Mesenchymal stem cell (in vitro differentiated cells and primary cell): ENCODE measurements around the gene SIRT7.

Experiments used
- DNase-seq: peaks from one replicate; pipeline ENCODE4 v3.0.0-alpha.2; 2013
- H2AFZ ChIP-seq: one replicate; pipeline ENCODE4 v1.6.1; 2013; ENCODE audit warnings: low read depth, mild to moderate bottlenecking, control low read depth, inconsistent platforms, low read length, moderate library complexity
- H2AK5ac ChIP-seq: 2 replicates; pipeline ENCODE4 v1.6.1; 2013; ENCODE audit warnings: low read length, moderate library complexity, mild to moderate bottlenecking, inconsistent platforms; ENCODE audit not compliant: severe bottlenecking
- H2BK120ac ChIP-seq: one replicate; pipeline ENCODE4 v1.6.1; 2013; ENCODE audit warnings: low read depth, mild to moderate bottlenecking, inconsistent platforms, low read length, moderate library complexity
- H2BK12ac ChIP-seq, 2 experiments: one replicate each; pipeline ENCODE4 v1.6.1; 2013; ENCODE audit warnings: inconsistent platforms in 2 of 2, low read length in 2 of 2, mild to moderate bottlenecking in 2 of 2, moderate library complexity in 2 of 2, control low read depth in 1 of 2
- H2BK15ac ChIP-seq: one replicate; pipeline ENCODE4 v1.6.1; 2013; ENCODE audit warnings: mild to moderate bottlenecking, low read depth, inconsistent platforms; ENCODE audit not compliant: poor library complexity, severe bottlenecking
- H2BK5ac ChIP-seq: 2 replicates; pipeline ENCODE4 v1.6.1; 2013; ENCODE audit warnings: low read depth, mild to moderate bottlenecking, low read length, control low read depth, inconsistent platforms; ENCODE audit not compliant: poor library complexity, severe bottlenecking
- H3K14ac ChIP-seq, 2 experiments: one replicate each; pipeline ENCODE4 v1.6.1; 2013; ENCODE audit warnings: inconsistent platforms in 2 of 2, low read length in 2 of 2, control low read depth in 1 of 2, mild to moderate bottlenecking in 1 of 2, moderate library complexity in 1 of 2
- H3K18ac ChIP-seq, 2 experiments: one replicate each; pipeline ENCODE4 v1.6.1; 2013; ENCODE audit warnings: inconsistent platforms in 2 of 2, low read length in 2 of 2, control low read depth in 1 of 2, low read depth in 1 of 2, mild to moderate bottlenecking in 1 of 2
- H3K23ac ChIP-seq, 2 experiments: one replicate each; pipeline ENCODE4 v1.6.1; 2013; ENCODE audit warnings: inconsistent platforms in 2 of 2, low read length in 2 of 2, mild to moderate bottlenecking in 2 of 2, moderate library complexity in 2 of 2, control low read depth in 1 of 2
- H3K27ac ChIP-seq: 2 replicates; pipeline ENCODE4 v1.5.1; 2013; ENCODE audit warnings: mild to moderate bottlenecking, moderate library complexity, low read length, control low read depth, inconsistent platforms; ENCODE audit not compliant: poor library complexity, severe bottlenecking
- H3K27me3 ChIP-seq, 2 experiments: 2 replicates each; pipeline versions ENCODE4 v1.6.1 to v1.7.0; 2013; ENCODE audit warnings: low read length in 2 of 2, mild to moderate bottlenecking in 2 of 2, moderate library complexity in 2 of 2, control low read depth in 1 of 2, inconsistent platforms in 1 of 2; ENCODE audit not compliant: control insufficient read depth in 1 of 2, insufficient read depth in 1 of 2
- H3K36me3 ChIP-seq, 2 experiments: 2 replicates each; pipeline versions ENCODE4 v1.6.1 to v1.7.0; 2013; ENCODE audit warnings: low read length in 2 of 2, control low read depth in 1 of 2, inconsistent platforms in 1 of 2, low read depth in 1 of 2, mild to moderate bottlenecking in 1 of 2; ENCODE audit not compliant: insufficient read depth in 2 of 2, control insufficient read depth in 1 of 2
- H3K4ac ChIP-seq, 2 experiments: one replicate each; pipeline ENCODE4 v1.6.1; 2013; ENCODE audit warnings: inconsistent platforms in 2 of 2, low read length in 2 of 2, mild to moderate bottlenecking in 2 of 2, moderate library complexity in 2 of 2, control low read depth in 1 of 2, low read depth in 1 of 2
- H3K4me1 ChIP-seq: 2 replicates; pipeline ENCODE4 v1.6.1; 2013; ENCODE audit warnings: low read depth, low read length, control low read depth; ENCODE audit not compliant: control insufficient read depth, insufficient read depth
- H3K4me2 ChIP-seq: 2 replicates; pipeline ENCODE4 v1.6.1; 2013; ENCODE audit warnings: low read length, mild to moderate bottlenecking, inconsistent platforms; ENCODE audit not compliant: poor library complexity, severe bottlenecking
- H3K4me3 ChIP-seq, 2 experiments: 2 replicates each; pipeline versions ENCODE4 v1.5.1 to v1.7.0; 2013; ENCODE audit warnings: low read length in 2 of 2, mild to moderate bottlenecking in 2 of 2, control low read depth in 1 of 2, low read depth in 1 of 2; ENCODE audit not compliant: insufficient read depth in 1 of 2
- H3K79me1 ChIP-seq: replicated peaks from 2 replicates; pipeline ENCODE4 v1.6.1; 2013; ENCODE audit warnings: mild to moderate bottlenecking, control low read depth, low read length, inconsistent platforms; ENCODE audit not compliant: poor library complexity, severe bottlenecking
- H3K9ac ChIP-seq: 2 replicates; pipeline ENCODE4 v1.7.0; 2013; ENCODE audit warnings: mild to moderate bottlenecking, low read length, moderate library complexity
- H3K9me3 ChIP-seq: 2 replicates; pipeline ENCODE4 v1.7.0; 2013; ENCODE audit warnings: mild to moderate bottlenecking, low read length; ENCODE audit not compliant: control insufficient read depth
- H4K8ac ChIP-seq: one replicate; pipeline ENCODE4 v1.6.1; 2013; ENCODE audit warnings: inconsistent platforms, mild to moderate bottlenecking, low read length, moderate library complexity
- H4K91ac ChIP-seq: one replicate; pipeline ENCODE4 v1.6.1; 2013; ENCODE audit warnings: mild to moderate bottlenecking, low read length, inconsistent platforms
- WGBS: methylation state at CpG from one replicate; pipeline ENCODE4 v1.1.7; 2013; ENCODE audit warnings: mixed read lengths; 5-methylcytosine and 5-hydroxymethylcytosine counted together

Gene SIRT7

GRCh38 chr17:81901167-81902022 is 16.6 kb downstream of the SIRT7 start:
- peaks cover 49 to 67% of the 10 kb centered on the region in 2 experiments for H3K36me3 ChIP-seq
- H3K14ac ChIP-seq: peak overlapping the region in 1 of 2 experiments; percentile 62
- no peak overlapping the region for H2AK5ac ChIP-seq
- H3K4me1 ChIP-seq: peaks cover 42% of the 10 kb centered on the region
- H2BK12ac ChIP-seq: no peak overlapping the region
- H2BK15ac ChIP-seq: no peak overlapping the region
- no peak overlapping the region for H2BK5ac ChIP-seq
- H3K79me1 ChIP-seq: peaks cover 18% of the 10 kb centered on the region
- peak overlapping the region in 1 of 2 experiments; percentile 50 for H3K4ac ChIP-seq
- no peak overlapping the region for H3K27ac ChIP-seq
- H4K91ac ChIP-seq: peak overlapping the region; percentile 30
- H2AFZ ChIP-seq: no peak overlapping the region
- no peak overlapping the region for H3K9ac ChIP-seq
- H3K9me3 ChIP-seq: no peaks in the 10 kb centered on the region
- H4K8ac ChIP-seq: no peak overlapping the region
- H3K27me3 ChIP-seq: peaks cover 0 to 8% of the 10 kb centered on the region in 2 experiments
- H3K18ac ChIP-seq: peak overlapping the region; percentile 48 to 67
- WGBS: 66% methylated on average over 21 of the region's 21 CpGs
- DNase-seq: no peak
- peak overlapping the region in 1 of 2 experiments; percentile 49 for H3K23ac ChIP-seq
- no peak overlapping the region for H2BK120ac ChIP-seq
- H3K4me3 ChIP-seq: peak overlapping the region; percentile 15 to 58
- H3K4me2 ChIP-seq: peak overlapping the region; percentile 70

- H3K9ac ChIP-seq: no peak overlapping the region
- H4K91ac ChIP-seq: no peak overlapping the region
- no peak overlapping the region for H3K14ac ChIP-seq
These were observed 17.7 kb downstream of the SIRT7 start for GRCh38 chr17:81900181-81900820.

GRCh38 chr17:81899514-81900166 is 18.3 kb downstream of the SIRT7 start:
- Histone ChIP-seq H3K36me3 (peaks cover 59 to 61% of the 10 kb centered on the region in 2 experiments), H4K8ac (no peak overlapping the region), H3K4me2 (no peak overlapping the region), H3K27me3 (peaks cover 0 to 8% of the 10 kb centered on the region in 2 experiments), H3K18ac (no peak overlapping the region), H3K14ac (no peak overlapping the region), H2AK5ac (peak overlapping the region; percentile 16), H3K4ac (no peak overlapping the region), H2BK12ac (no peak overlapping the region), H3K4me1 (peaks cover 42% of the 10 kb centered on the region), H2AFZ (no peak overlapping the region), H3K23ac (no peak overlapping the region), H3K79me1 (peaks cover 19% of the 10 kb centered on the region), H4K91ac (peak overlapping the region; percentile 0), H3K27ac (no peak overlapping the region), H3K9me3 (no peaks in the 10 kb centered on the region), H3K9ac (no peak overlapping the region), H3K4me3 (no peak overlapping the region), H2BK5ac (no peak overlapping the region), H2BK120ac (no peak overlapping the region), H2BK15ac (no peak overlapping the region)
- 96% methylated on average over 22 of the region's 22 CpGs for WGBS
- no peak for DNase-seq

More at GRCh38 chr17:81900181-81900820, 17.7 kb downstream of the SIRT7 start:
- Histone ChIP-seq H2BK15ac (no peak overlapping the region), H3K4me1 (peaks cover 42% of the 10 kb centered on the region), H3K79me1 (peaks cover 19% of the 10 kb centered on the region), H3K4me2 (no peak overlapping the region), H2AK5ac (no peak overlapping the region), H3K18ac (no peak overlapping the region), H4K8ac (no peak overlapping the region), H2BK12ac (no peak overlapping the region), H3K27me3 (peaks cover 0 to 8% of the 10 kb centered on the region in 2 experiments), H2AFZ (no peak overlapping the region), H3K4me3 (no peak overlapping the region), H3K4ac (no peak overlapping the region), H3K36me3 (peaks cover 53 to 63% of the 10 kb centered on the region in 2 experiments), H2BK120ac (no peak overlapping the region), H3K23ac (no peak overlapping the region), H2BK5ac (no peak overlapping the region), H3K27ac (no peak overlapping the region), H3K9me3 (no peaks in the 10 kb centered on the region)
- DNase-seq: no peak
- WGBS: 92% methylated on average over 18 of the region's 18 CpGs

- H3K9ac ChIP-seq: peak overlapping the region; percentile 39
These were observed 19.1 kb downstream of the SIRT7 start for GRCh38 chr17:81898885-81899284.

More at GRCh38 chr17:81898885-81899284, 19.1 kb downstream of the SIRT7 start:
- Histone ChIP-seq H2AK5ac (peak overlapping the region; percentile 42), H3K27ac (peak overlapping the region; percentile 68), H3K4me2 (no peak overlapping the region), H3K4me1 (peaks cover 45% of the 10 kb centered on the region), H3K9me3 (no peaks in the 10 kb centered on the region), H3K4me3 (no peak overlapping the region), H2BK5ac (no peak overlapping the region), H3K18ac (peak overlapping the region in 1 of 2 experiments; percentile 62), H3K27me3 (peaks cover 0 to 8% of the 10 kb centered on the region in 2 experiments), H3K79me1 (peaks cover 23% of the 10 kb centered on the region), H2BK15ac (no peak overlapping the region), H2BK12ac (no peak overlapping the region), H4K91ac (peak overlapping the region; percentile 25), H3K14ac (no peak overlapping the region), H2BK120ac (no peak overlapping the region), H3K4ac (no peak overlapping the region), H3K23ac (no peak overlapping the region), H4K8ac (no peak overlapping the region), H3K36me3 (peaks cover 58 to 63% of the 10 kb centered on the region in 2 experiments), H2AFZ (no peak overlapping the region)
- WGBS: 84% methylated on average over 9 of the region's 9 CpGs
- no peak for DNase-seq
